Anterior cingulate cortex (tissue), 58 donors: Measurements from ENCODE around the gene BTBD9.

ENCODE experiments used
- DNase-seq, 58 donors: peaks; one replicate each; lab custom pipeline; 2025; lab: John Stamatoyannopoulos, UW

Gene BTBD9

GRCh38 chr6:38404355-38404754 is 235.4 kb downstream of the BTBD9 start:
- no peak for DNase-seq

DNA sequence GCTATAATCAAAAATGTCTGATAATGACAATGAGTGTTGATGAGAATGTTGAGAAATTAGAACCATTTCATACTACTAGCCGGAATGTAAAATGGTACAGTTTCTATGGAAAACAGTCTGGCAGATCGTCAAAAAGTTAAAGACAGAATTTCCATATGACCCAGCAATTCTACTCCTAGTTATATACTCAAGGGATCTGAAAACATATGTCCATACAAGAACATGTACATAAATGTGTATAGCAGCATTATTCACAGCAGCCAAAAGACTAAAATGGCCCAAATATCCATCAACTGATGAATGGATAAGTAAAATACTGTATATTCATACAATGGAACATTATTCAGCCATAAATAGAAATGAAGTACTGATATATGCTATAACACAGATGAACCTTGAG is 236.2 kb downstream of the BTBD9 start:
- no peak for DNase-seq

- DNase-seq: no peak
Observed at GRCh38 chr6:38400764-38401163, 239.0 kb downstream of the BTBD9 start.

- DNase-seq: no peak
Observed at GRCh38 chr6:38400101-38400500, 239.6 kb downstream of the BTBD9 start.

DNA sequence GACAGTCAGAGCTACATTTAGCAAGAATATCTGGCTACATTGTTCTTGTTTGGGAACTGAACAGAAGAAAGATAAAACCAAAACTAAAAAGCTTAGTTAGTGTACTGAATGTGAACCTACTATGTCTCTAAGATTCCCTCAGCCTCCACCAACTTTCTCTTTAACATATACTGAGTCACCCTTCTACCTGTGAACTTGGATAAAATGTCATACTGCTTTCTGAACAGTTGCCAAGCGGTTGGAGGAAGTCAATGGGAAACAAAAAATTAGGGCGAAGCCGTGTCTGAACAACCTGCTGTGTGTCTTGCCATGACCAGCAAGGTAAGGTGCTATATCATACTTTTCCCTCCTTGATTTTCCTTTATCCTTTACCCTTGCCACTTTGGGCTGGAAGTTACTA is 243.5 kb downstream of the BTBD9 start:
- no peak for DNase-seq

GRCh38 chr6:38393986-38394385 is 245.7 kb downstream of the BTBD9 start:
- DNase-seq: no peak

- no peak for DNase-seq
Observed at GRCh38 chr6:38391626-38392579, 247.8 kb downstream of the BTBD9 start.

GRCh38 chr6:38391206-38391605 is 248.5 kb downstream of the BTBD9 start:
- DNase-seq: no peak

DNA sequence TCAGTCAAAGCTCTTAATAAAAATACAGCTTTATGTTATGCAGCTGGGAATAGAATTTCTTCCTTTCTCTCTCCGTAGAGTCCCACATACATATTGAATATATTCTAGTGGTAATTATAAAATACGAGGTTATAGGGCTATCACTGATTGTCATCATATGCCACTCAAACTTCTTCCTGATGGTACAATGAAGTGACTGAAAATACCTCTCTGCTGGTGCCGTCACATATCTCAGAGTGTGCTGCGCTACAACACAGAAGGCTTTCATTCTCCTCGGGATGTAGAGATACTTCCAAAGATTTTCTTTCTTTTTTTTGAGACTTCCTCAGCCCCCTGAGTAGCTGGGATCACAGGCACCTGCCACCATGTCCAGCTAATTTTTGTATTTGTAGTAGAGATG is 249.9 kb downstream of the BTBD9 start:
- DNase-seq: no peak

DNA sequence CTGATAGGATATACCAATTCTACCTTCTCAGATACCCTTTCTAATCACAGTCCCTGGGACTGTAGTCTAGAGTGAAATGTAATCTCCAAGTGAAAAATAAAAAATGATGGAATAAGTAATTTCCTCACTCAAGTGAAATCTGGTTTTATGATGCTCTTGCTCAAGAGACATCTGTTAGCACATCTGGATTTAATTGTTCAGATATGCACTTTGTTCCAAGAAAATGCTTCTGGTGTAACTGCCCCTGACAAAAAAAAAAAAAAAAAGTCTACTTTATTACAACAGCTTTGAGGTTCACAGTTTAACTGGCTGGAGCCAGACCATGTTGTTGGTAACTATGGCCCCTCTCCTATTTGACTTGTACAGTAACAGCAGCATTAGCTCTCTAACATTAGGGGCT is 251.8 kb downstream of the BTBD9 start:
- DNase-seq: no peak

GRCh38 chr6:38387461-38387860 is 252.3 kb downstream of the BTBD9 start:
- no peak for DNase-seq

DNA sequence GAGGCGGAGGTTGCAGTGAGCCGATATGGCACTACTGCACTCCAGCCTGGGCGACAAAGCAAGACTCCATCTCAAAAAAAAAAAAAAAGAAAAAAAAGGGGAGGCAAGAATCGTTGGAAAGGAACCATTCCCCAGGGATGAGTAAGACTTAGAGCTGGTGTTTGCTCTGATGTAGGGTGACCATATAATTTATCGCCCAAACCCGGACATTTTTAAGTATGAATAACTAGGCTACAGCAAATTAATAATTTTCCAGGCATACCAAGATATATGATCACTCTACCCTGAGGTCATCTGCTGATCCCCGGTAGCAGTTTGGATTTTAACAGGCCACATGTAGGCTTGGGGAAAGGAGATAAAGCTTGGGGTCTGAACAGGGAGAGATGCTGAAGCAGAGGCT is 260.9 kb downstream of the BTBD9 start:
- DNase-seq: no peak

GRCh38 chr6:38375937-38376336 is 263.8 kb downstream of the BTBD9 start:
- DNase-seq: no peak

DNA sequence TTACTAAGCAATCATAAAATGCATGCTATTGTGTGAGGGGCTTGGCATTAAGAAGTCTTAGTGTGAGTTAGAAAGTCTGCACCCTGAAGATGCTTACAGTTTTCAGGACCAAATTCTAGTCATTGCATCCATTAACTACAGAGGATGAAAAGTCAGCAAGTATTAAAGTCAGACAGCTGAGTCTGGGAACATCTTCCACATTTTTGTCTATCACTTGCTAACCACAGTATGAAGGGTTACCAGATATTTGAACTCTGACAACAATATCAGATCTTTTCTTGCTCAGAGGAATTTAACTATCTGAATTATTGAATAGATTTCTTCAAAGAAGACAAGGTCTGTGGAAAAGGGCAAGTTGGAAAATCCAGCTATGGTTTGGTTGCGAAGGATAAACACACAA is 264.4 kb downstream of the BTBD9 start:
- no peak for DNase-seq

DNA sequence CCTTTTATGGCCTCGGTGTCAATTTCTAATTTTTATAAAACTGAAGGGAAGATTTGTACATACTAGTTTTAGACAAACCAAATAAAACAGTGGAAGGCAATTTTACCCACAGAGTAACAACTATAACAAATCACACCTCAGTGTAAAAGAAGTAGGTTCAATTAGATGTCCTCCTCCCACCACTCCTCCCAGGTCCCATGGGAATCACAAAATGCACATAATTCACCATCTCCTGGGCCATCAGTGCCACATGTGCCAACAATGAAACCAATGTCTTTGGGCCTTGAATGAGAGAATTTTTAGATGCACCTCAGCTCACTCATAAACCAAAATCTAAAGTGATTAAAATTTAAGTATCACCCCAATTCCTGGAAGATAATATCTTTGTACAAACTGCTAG is 267.8 kb downstream of the BTBD9 start:
- no peak for DNase-seq

DNA sequence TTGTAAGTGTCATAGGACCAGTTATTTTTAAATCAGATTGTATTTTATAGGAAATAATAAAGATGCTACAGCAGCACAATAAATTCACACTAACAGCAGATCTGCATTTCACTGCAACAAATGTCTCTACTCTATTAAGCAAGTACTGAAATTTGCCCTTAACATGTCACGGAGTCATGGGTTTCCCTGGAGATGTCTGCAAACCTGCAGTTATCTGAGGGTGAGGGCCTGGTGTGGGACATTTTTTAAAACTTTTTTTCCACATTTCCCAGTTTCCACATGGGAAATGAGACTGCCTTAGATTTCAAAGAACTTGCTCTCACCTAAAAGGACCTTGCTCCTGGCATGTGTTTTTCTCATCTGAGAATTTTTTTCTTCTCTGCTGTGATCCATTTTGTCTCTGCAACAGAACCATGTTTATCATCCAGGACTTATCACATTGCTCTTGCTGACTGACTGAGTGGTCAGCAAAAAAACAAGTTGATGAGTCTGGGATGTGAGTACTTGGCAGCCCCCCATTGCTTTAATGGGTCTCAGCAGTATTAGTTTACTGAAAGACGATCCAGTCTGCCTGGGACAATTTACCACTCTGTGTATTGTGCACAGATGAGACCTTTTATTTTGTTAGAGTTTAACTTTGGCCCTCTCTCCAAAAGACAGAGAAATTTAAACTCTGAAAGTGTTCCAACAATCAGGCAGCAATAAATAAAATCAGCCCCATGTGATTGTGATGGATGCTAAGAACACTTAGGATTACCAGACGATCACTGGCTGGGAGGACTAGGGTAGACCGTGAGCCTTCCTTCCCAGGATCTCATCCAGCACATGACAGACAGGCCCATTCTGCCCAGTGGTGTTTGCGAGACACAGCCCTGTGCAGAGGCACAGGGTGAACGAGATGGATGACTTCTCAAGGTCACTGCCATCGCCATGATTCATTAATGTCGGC is 268.8 kb downstream of the BTBD9 start:
- DNase-seq: no peak

DNA sequence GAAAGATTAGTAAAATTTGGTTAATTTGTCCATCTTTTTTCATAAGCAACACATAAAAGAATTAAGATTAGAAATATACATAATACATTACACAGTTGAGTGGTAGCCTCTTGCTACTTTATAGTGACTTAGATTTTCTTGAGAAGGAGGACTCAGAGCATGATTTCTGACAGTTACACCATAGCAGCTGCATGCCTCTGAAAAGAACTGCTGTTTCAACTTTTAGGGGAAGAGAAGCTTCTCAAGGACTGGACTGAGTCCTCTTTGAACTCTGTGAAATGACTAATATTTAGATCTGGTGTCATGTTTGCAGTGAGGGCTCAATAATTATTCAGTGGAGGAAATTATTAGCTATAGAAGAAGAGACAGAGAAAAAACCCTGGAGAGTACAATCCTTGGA is 272.5 kb downstream of the BTBD9 start:
- DNase-seq: no peak

GRCh38 chr6:38366234-38366633 is 273.5 kb downstream of the BTBD9 start:
- DNase-seq: no peak

- no peak for DNase-seq
Observed at GRCh38 chr6:38364775-38365174, 275.0 kb downstream of the BTBD9 start.

DNA sequence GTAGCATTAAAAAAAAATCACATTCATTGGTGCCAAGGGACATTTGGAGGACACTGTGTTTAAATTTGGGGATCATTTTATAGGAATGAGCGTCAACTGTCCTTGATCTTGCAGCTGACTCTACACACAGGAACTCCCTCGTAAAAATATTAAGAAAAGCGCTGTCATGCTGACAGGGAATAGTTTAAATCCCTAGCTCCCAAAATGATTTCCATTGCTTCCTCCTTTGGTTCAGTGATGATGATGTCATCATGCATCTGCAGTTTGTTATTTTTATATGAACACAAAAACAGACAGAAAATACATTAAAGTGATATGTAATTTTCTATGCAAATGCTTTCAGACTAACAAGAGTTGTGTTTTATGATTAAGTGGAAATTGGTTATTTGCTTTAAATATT is 275.6 kb downstream of the BTBD9 start:
- no peak for DNase-seq

- DNase-seq: no peak
Observed at GRCh38 chr6:38355519-38355918, 284.2 kb downstream of the BTBD9 start.
